SU-DHL-6 (cell line): ENCODE results near the gene INPP5B.

Source experiments
- H2AFZ ChIP-seq: fragments of 200-600 bp; sonication (generic); 2 replicates; pipeline ENCODE4 v1.6.1; 2014; ENCODE audit warnings: low read depth, mild to moderate bottlenecking, moderate library complexity, mixed read lengths, antibody characterized with exemption, low read length; ENCODE audit not compliant: severe bottlenecking
- H3F3A ChIP-seq: fragments of 200-600 bp; shearing (Covaris generic); 2 replicates; pipeline ENCODE4 v1.6.0; 2016; ENCODE audit warnings: antibody characterized with exemption, mild to moderate bottlenecking; ENCODE audit not compliant: insufficient read depth
- H3K27ac ChIP-seq: fragments of 200-600 bp; sonication (generic); 2 replicates; pipeline ENCODE4 v1.5.1; 2016; ENCODE audit warnings: low read depth, mild to moderate bottlenecking, low read length, moderate library complexity, mixed read lengths
- H3K27me3 ChIP-seq: fragments of 200-600 bp; sonication (generic), shearing (Covaris generic); 2 replicates; pipeline ENCODE4 v1.6.0; 2014; ENCODE audit warnings: mild to moderate bottlenecking, low read length
- H3K36me3 ChIP-seq: fragments of 200-600 bp; sonication (generic); 2 replicates; pipeline ENCODE4 v1.6.1; 2014; ENCODE audit warnings: mild to moderate bottlenecking, low read length, mixed read lengths
- H3K4me2 ChIP-seq: fragments of 300-600, 200-600 bp; shearing (Covaris generic), sonication (generic); 2 replicates; pipeline ENCODE4 v1.6.0; 2014; ENCODE audit warnings: low read length, low read depth, mild to moderate bottlenecking; ENCODE audit not compliant: poor library complexity, severe bottlenecking
- H3K4me3 ChIP-seq: fragments of 200-600 bp; sonication (generic); 2 replicates; pipeline ENCODE4 v1.5.1; 2014; ENCODE audit warnings: antibody characterized with exemption, low read length, mild to moderate bottlenecking, mixed read lengths; ENCODE audit not compliant: insufficient read depth, poor library complexity, severe bottlenecking
- H3K79me2 ChIP-seq: fragments of 200-600 bp; sonication (generic); 2 replicates; pipeline ENCODE4 v1.6.1; 2014; ENCODE audit warnings: mild to moderate bottlenecking, low read length, moderate library complexity; ENCODE audit not compliant: insufficient read depth
- H3K9ac ChIP-seq: fragments of 200-600 bp; sonication (generic); 2 replicates; pipeline ENCODE4 v1.7.0; 2014; ENCODE audit warnings: mild to moderate bottlenecking, low read length
- H3K9me2 ChIP-seq: fragments of 200-600 bp; sonication (generic); replicated peaks from 2 replicates; pipeline ENCODE4 v1.6.1; 2014; ENCODE audit warnings: low read length; ENCODE audit not compliant: insufficient read depth
- H3K9me3 ChIP-seq: fragments of 200-600 bp; sonication (generic); 2 replicates; pipeline ENCODE4 v1.6.1; 2014; ENCODE audit warnings: low read length, mixed read lengths; ENCODE audit not compliant: insufficient read depth
- H4K20me1 ChIP-seq: fragments of 200-600 bp; sonication (generic); 2 replicates; pipeline ENCODE4 v1.6.1; 2014; ENCODE audit warnings: low read depth, mild to moderate bottlenecking, antibody characterized with exemption, low read length, moderate library complexity, mixed read lengths
- EZH2phosphoT487 ChIP-seq: fragments of 200-600 bp; sonication (generic), shearing (Covaris generic); conservative IDR thresholded peaks from 2 replicates; pipeline ENCODE4 v1.6.1; 2018; ENCODE audit warnings: mild to moderate bottlenecking, antibody characterized with exemption, low read length, moderate library complexity, mixed read lengths
- TF ChIP-seq, protein P1 (sequence below): fragments of 200-600 bp; sonication (generic); IDR thresholded peaks from one replicate; pipeline ENCODE4 v1.5.1; 2017; ENCODE audit warnings: antibody characterized with exemption, mild to moderate bottlenecking, low read length, moderate library complexity; ENCODE audit not compliant: insufficient read depth, poor library complexity, severe bottlenecking

The INPP5B gene

DNA sequence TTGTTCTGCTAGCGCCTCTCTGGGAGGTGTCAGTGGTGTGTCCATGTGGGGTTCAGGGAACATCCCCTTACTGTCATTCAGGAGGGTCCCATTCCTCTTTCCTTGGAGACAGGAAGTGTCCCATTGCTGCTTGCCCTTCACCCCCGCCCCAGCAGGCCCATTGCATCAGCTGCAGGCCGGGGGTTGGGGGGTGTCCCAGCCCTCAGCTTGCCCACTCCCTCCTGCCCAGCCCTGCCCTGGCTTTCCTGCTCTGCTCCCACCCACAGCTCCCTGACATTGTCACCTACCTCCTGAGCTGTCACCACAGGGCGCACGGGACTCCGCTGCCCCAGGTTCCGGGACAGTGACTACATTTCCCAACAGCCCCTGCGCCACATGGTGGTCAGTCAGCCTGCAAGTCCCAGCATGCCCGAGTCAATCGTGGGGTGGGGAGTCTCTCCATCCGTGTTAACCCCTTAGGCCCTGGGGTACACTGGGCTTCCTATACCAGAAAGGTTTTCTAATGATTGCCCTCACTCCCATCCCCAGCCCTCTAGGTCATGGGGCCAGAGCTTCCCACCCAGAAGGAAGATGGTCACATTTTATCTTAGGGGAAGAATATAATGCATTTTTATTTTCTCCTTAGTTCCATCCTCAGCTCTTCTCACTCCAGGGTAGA is at the start of gene INPP5B:
TSS of gene INPP5B (minus strand) at position 351 of the 658 bp plus-strand sequence. CDS start 745 bp downstream, outside the sequence.
- H3K36me3 ChIP-seq, result no peaks in the 10 kb centered on the region
- H3K79me2 ChIP-seq, result no peaks in the 10 kb centered on the region
- peak within 1 kb of the TSS; percentile 70 for H3K9ac ChIP-seq
- no peaks in the 10 kb centered on the region for H3F3A ChIP-seq
- no peaks in the 10 kb centered on the region for H4K20me1 ChIP-seq
- H2AFZ ChIP-seq, result peak within 1 kb of the TSS; percentile 78
- no peak for TF ChIP-seq EZH2phosphoT487
- TF ChIP-seq, protein P1, sequence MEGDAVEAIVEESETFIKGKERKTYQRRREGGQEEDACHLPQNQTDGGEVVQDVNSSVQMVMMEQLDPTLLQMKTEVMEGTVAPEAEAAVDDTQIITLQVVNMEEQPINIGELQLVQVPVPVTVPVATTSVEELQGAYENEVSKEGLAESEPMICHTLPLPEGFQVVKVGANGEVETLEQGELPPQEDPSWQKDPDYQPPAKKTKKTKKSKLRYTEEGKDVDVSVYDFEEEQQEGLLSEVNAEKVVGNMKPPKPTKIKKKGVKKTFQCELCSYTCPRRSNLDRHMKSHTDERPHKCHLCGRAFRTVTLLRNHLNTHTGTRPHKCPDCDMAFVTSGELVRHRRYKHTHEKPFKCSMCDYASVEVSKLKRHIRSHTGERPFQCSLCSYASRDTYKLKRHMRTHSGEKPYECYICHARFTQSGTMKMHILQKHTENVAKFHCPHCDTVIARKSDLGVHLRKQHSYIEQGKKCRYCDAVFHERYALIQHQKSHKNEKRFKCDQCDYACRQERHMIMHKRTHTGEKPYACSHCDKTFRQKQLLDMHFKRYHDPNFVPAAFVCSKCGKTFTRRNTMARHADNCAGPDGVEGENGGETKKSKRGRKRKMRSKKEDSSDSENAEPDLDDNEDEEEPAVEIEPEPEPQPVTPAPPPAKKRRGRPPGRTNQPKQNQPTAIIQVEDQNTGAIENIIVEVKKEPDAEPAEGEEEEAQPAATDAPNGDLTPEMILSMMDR, result no peak
- peak within 1 kb of the TSS; percentile 63 for H3K4me2 ChIP-seq
- H3K4me3 ChIP-seq, result peak within 1 kb of the TSS; percentile 65
- no peaks in the 10 kb centered on the region for H3K9me3 ChIP-seq
- no peaks in the 10 kb centered on the region for H3K27me3 ChIP-seq
- no peaks in the 10 kb centered on the region for H3K9me2 ChIP-seq
- peak within 1 kb of the TSS; percentile 37 for H3K27ac ChIP-seq

DNA sequence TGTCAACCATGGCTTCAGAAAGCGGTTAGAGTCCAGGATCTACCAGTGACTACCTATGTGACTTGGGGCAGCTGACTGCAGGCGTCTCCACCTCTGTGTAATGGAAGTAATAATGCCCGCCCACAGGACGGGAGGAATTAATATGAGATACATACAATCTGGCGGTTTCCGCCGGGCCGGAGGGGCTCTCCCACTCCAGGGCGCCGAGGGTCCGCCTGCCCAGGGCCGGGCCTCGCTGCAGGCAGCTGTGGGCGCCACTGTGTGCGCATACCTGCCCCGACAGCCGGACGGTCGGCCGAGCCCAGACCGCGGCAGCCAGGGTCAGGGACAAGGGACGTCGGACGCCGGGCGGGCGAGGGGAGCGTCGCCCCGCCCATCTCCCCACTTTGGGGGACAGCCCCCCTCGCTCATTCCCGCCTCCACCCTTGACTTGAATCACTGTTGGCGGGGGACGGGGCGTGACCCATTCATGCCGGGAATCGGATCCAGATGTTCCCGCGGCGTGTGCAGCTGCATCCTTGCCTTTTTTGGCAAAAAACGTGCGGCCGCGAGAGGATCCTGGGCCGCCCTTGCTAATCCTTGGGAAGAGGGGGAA is 49.0 kb upstream of the INPP5B start:
- no peaks in the 10 kb centered on the region for H3K9me3 ChIP-seq
- H3K9me2 ChIP-seq, result no peaks in the 10 kb centered on the region
- H3K27me3 ChIP-seq, result no peaks in the 10 kb centered on the region
- no peaks in the 10 kb centered on the region for H4K20me1 ChIP-seq
- no peaks in the 10 kb centered on the region for H3K79me2 ChIP-seq
- H2AFZ ChIP-seq, result peak overlapping the region; percentile 69
- H3K27ac ChIP-seq, result no peak overlapping the region
- H3F3A ChIP-seq, result 0 out of 2 replicates have a peak, but pooled peaks cover 5% of the 10 kb centered on the region
- H3K4me3 ChIP-seq, result no peak overlapping the region
- peak overlapping the region; percentile 37 for H3K9ac ChIP-seq
- peak overlapping the region; percentile 23 for H3K4me2 ChIP-seq
- TF ChIP-seq EZH2phosphoT487, result no peak
- TF ChIP-seq, protein P1, result no peak
- H3K36me3 ChIP-seq, result no peaks in the 10 kb centered on the region

DNA sequence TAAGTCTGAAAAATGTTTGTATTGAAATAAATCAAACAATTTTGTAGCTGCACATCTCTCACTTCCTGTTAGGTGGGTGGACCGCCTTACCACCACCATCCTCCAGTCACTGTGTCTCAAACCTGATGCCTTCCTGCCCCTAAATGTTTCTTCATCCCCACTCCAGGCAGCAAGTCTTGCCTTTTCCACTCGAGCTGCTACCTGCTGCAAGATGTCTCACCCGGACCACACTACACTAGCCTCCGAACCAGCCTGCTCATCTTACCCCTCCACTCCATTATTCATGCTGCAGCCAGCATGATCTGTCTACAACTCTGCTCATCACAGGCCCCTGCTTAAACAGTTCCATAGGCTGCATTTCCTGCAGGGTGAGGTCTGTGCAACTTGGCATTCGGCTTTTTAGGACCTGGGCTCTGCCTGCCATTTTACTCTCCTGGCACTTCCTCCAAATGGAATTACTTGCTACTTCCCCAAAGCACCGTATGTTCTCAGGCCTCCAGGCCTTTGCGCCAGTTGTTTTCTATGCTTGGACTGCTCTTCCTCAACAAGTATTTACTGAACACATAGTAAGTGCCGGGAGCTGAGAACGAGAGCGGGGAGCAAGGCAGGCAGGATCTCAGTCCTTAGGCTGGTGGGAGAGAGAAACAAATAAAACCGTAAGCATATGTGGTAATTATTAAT is 48.2 kb upstream of the INPP5B start:
- Histone ChIP-seq H3F3A (0 out of 2 replicates have a peak, but pooled peaks cover 5% of the 10 kb centered on the region), H4K20me1 (no peaks in the 10 kb centered on the region), H3K4me2 (peak overlapping the region; percentile 23), H3K79me2 (no peaks in the 10 kb centered on the region), H3K36me3 (no peaks in the 10 kb centered on the region), H3K9me3 (no peaks in the 10 kb centered on the region), H3K27ac (no peak overlapping the region), H3K9me2 (no peaks in the 10 kb centered on the region), H2AFZ (peak overlapping the region; percentile 28), H3K27me3 (no peaks in the 10 kb centered on the region), H3K9ac (no peak overlapping the region), H3K4me3 (no peak overlapping the region)
- no peak for TF ChIP-seq EZH2phosphoT487
- TF ChIP-seq, protein P1, result no peak
